Measurements from ENCODE around the gene JPH3. TPM values are rescaled to one million over a fixed set of nuclear protein-coding genes. Genes with fewer than 3 reads are reported as not detected.

JPH3 gene
- total and polyA plus RNA-seq, 10 of the 15 experiments (the other 5 are each of a cell fraction or from before 2014, with no cell fraction given): 0.05 TPM; not detected in 9

DNA sequence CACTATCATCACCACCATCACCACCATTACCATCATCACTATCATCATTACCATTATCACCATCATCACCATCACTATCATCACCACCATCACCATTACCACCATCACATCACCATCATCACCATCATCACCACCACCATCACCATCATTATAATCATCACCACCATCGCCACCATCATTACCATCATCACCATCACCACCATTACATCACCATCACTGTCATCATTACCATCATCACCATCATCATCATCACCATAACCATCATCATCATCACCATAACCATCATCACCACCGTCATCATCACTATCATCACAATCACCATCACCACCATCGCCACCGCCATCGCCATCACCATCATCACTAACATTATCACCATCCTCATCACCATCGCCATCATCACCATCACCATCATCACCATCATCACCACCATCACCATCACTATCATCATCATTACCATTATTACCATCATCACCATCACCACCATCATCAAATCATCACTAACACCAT, 4.9 kb upstream of the JPH3 start:
- BruUV-seq (replicated peaks): no TSS peak
- Histone ChIP-seq H3K36me3 (ENCODE audit: control insufficient read depth in 2 of 2, insufficient read depth in 2 of 2, low read length in 1 of 2) (no peaks in the 10 kb centered on the region), H3K9ac (ENCODE audit: control insufficient read depth, insufficient read depth, low read length) (no peak overlapping the region), H2AFZ (ENCODE audit: control insufficient read depth, low read depth, low read length) (no peak overlapping the region), H3K27me3 (replicated peaks in 1 of 2; ENCODE audit: control insufficient read depth in 2 of 2, insufficient read depth in 2 of 2, low read length in 1 of 2) (peaks cover 4 to 9% of the 10 kb centered on the region in 2 experiments), H3K79me2 (ENCODE audit: control insufficient read depth, insufficient read depth, low read length) (no peaks in the 10 kb centered on the region), H3K27ac (ENCODE audit: control insufficient read depth, insufficient read depth) (no peak overlapping the region), H3K4me2 (ENCODE audit: control insufficient read depth, insufficient read depth) (no peak overlapping the region), H3K4me1 (ENCODE audit: control insufficient read depth, insufficient read depth, low read length) (no peaks in the 10 kb centered on the region), H3K4me3 (no peak overlapping the region), H4K20me1 (ENCODE audit: control insufficient read depth, insufficient read depth) (no peaks in the 10 kb centered on the region), H3K9me3 (replicated peaks; ENCODE audit: control insufficient read depth, insufficient read depth, low read length) (no peaks in the 10 kb centered on the region)
- ATAC-seq (no peak), FAIRE-seq (peak; percentile 65), DNase-seq (ENCODE audit: low read depth, low spot score) (no peak)
- intact Hi-C loops (cut with micrococcal nuclease; ENCODE audit: unreplicated experiment) (no loop called here), in situ Hi-C loops (cut with MboI) (no loop called here)
- RAD21 ChIA-PET (ENCODE audit: unreplicated experiment): no interaction called here
- POLR2A ChIA-PET: no interaction called here
- TF ChIP-seq PAX5 (IDR thresholded peaks at IDR 0.05; ENCODE audit: borderline replicate concordance, low read depth, low read length) (no peak), YBX1 (IDR thresholded peaks at IDR 0.05) (no peak), CBX3 (IDR thresholded peaks at IDR 0.05; ENCODE audit: borderline replicate concordance, low read depth) (no peak), JUND (IDR thresholded peaks at IDR 0.05; ENCODE audit: low read depth, low read length) (no peak), CHD2 (IDR thresholded peaks at IDR 0.05; ENCODE audit: borderline replicate concordance, low read depth, low read length) (no peak), RELA (IDR thresholded peaks at IDR 0.05; ENCODE audit: borderline replicate concordance, partially characterized antibody) (no peak), MXI1 (IDR thresholded peaks at IDR 0.05; ENCODE audit: low read depth, low read length) (no peak), SUPT20H (IDR thresholded peaks at IDR 0.05; ENCODE audit: borderline replicate concordance, control insufficient read depth, low read depth, low read length) (no peak), NR2F1 (conservative IDR thresholded peaks at IDR 0.05) (no peak), RCOR1 (conservative IDR thresholded peaks at IDR 0.05; ENCODE audit: low read depth, low read length) (no peak), JUNB (IDR thresholded peaks at IDR 0.05) (no peak), SREBF2 (IDR thresholded peaks at IDR 0.05; ENCODE audit: low read length) (no peak), GATAD2B (conservative IDR thresholded peaks at IDR 0.05; ENCODE audit: low read depth) (no peak), BMI1 (IDR thresholded peaks at IDR 0.05; ENCODE audit: borderline replicate concordance) (no peak)
- TF ChIP-seq, protein P1, sequence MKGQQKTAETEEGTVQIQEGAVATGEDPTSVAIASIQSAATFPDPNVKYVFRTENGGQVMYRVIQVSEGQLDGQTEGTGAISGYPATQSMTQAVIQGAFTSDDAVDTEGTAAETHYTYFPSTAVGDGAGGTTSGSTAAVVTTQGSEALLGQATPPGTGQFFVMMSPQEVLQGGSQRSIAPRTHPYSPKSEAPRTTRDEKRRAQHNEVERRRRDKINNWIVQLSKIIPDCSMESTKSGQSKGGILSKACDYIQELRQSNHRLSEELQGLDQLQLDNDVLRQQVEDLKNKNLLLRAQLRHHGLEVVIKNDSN (IDR thresholded peaks at IDR 0.05; ENCODE audit: borderline replicate concordance, extremely low read length, insufficient read depth, low read depth, low read length): no peak
- TF ChIP-seq, protein P2, sequence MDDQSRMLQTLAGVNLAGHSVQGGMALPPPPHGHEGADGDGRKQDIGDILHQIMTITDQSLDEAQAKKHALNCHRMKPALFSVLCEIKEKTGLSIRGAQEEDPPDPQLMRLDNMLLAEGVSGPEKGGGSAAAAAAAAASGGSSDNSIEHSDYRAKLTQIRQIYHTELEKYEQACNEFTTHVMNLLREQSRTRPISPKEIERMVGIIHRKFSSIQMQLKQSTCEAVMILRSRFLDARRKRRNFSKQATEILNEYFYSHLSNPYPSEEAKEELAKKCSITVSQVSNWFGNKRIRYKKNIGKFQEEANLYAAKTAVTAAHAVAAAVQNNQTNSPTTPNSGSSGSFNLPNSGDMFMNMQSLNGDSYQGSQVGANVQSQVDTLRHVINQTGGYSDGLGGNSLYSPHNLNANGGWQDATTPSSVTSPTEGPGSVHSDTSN (IDR thresholded peaks at IDR 0.05; ENCODE audit: insufficient replicate concordance, low read depth, low read length): no peak
- TF ChIP-seq, protein P3, sequence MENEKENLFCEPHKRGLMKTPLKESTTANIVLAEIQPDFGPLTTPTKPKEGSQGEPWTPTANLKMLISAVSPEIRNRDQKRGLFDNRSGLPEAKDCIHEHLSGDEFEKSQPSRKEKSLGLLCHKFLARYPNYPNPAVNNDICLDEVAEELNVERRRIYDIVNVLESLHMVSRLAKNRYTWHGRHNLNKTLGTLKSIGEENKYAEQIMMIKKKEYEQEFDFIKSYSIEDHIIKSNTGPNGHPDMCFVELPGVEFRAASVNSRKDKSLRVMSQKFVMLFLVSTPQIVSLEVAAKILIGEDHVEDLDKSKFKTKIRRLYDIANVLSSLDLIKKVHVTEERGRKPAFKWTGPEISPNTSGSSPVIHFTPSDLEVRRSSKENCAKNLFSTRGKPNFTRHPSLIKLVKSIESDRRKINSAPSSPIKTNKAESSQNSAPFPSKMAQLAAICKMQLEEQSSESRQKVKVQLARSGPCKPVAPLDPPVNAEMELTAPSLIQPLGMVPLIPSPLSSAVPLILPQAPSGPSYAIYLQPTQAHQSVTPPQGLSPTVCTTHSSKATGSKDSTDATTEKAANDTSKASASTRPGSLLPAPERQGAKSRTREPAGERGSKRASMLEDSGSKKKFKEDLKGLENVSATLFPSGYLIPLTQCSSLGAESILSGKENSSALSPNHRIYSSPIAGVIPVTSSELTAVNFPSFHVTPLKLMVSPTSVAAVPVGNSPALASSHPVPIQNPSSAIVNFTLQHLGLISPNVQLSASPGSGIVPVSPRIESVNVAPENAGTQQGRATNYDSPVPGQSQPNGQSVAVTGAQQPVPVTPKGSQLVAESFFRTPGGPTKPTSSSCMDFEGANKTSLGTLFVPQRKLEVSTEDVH (IDR thresholded peaks at IDR 0.05; ENCODE audit: low read depth, partially characterized antibody): no peak
- CTCF ChIA-PET: no interaction called here
- 67% methylated on average over 6 of the region's 6 CpGs for WGBS (ENCODE audit: insufficient coverage, insufficient replicate concordance, low lambda C conversion rate, missing lambda C conversion rate)
- SMC1A ChIA-PET (ENCODE audit: uncharacterized antibody, unreplicated experiment): interaction anchor here (1.0 kb wide), 1 partner anchor 10 kb away, joined by 3 read pairs; no protein-coding TSS in a partner anchor

All from GM12878 (cell line).